Stimulated activated CD8-positive, alpha-beta memory T cell treated with anti-CD3 and anti-CD28 coated beads, Interleukin-4, amount 100 ng/mL, for 24 hours (primary cell): ENCODE results near the gene OR10C1.

ENCODE experiments used
- DNase-seq: peaks from one replicate; pipeline ENCODE4 v3.0.0-alpha.2; 2020; ENCODE audit warnings: low read depth

OR10C1 gene

GRCh38 chr6:29477923-29478450, 38.9 kb downstream of the OR10C1 start:
- no peak for DNase-seq

- DNase-seq: no peak
These were observed 39.6 kb downstream of the OR10C1 start for GRCh38 chr6:29478740-29479139.

GRCh38 chr6:29479560-29479959, 40.5 kb downstream of the OR10C1 start:
- DNase-seq: no peak

GRCh38 chr6:29483186-29483585, 44.1 kb downstream of the OR10C1 start:
- DNase-seq: no peak

GRCh38 chr6:29483735-29484134, 44.6 kb downstream of the OR10C1 start:
- DNase-seq: no peak

- DNase-seq: no peak
These were observed 47.5 kb downstream of the OR10C1 start for GRCh38 chr6:29486577-29486976.

GRCh38 chr6:29487131-29487530, 48.0 kb downstream of the OR10C1 start:
- DNase-seq: no peak

GRCh38 chr6:29487660-29488059, 48.6 kb downstream of the OR10C1 start, which contains the start of gene MAS1L:
Gene MAS1L, minus strand, starts transcription at chr6:29487956. Its CDS starts 54 bp downstream, at chr6:29487902.
- no peak for DNase-seq

GRCh38 chr6:29488874-29489273, 49.8 kb downstream of the OR10C1 start:
- no peak for DNase-seq

GRCh38 chr6:29489286-29489685, 50.2 kb downstream of the OR10C1 start:
- no peak for DNase-seq

- DNase-seq: no peak
These were observed 50.9 kb downstream of the OR10C1 start for GRCh38 chr6:29490055-29490454.

GRCh38 chr6:29490552-29490951, 51.4 kb downstream of the OR10C1 start:
- no peak for DNase-seq
